AG04450 (cell line): ENCODE measurements around the gene KCNA10. TPM values are rescaled to one million over a fixed set of nuclear protein-coding genes. Genes with fewer than 3 reads are reported as not detected.

ENCODE experiments used
- CTCF ChIA-PET: fragments of 300-600, 350-600 bp; formaldehyde crosslinking; extraction: SDS; loops from one replicate; lab custom pipeline; 2022; ENCODE audit warnings: antibody characterized with exemption, inconsistent platforms; lab: Charles Lee
- POLR2A ChIA-PET: fragments of 350-600 bp; formaldehyde crosslinking; extraction: SDS; loops from one replicate; lab custom pipeline; 2021; ENCODE audit warnings: antibody characterized with exemption, inconsistent platforms; lab: Yijun Ruan, JAX
- DNase-seq: peaks from one replicate; pipeline ENCODE4 v3.0.0-alpha.2; 2011; ENCODE audit warnings: low read depth, low spot score
- H3K27ac ChIP-seq: one replicate; pipeline ENCODE4 v1.5.1; 2012; ENCODE audit warnings: low read depth, low read length, control low read depth
- H3K27me3 ChIP-seq: one replicate; pipeline ENCODE4 v1.6.0; 2012; ENCODE audit warnings: low read length; ENCODE audit not compliant: control insufficient read depth, insufficient read depth
- H3K4me3 ChIP-seq: 2 replicates; pipeline ENCODE4 v1.5.1; 2011; ENCODE audit warnings: mild to moderate bottlenecking, low read depth, low read length, control low read depth
- H3K9me3 ChIP-seq: 2 replicates; pipeline ENCODE4 v1.5.1; 2012; ENCODE audit warnings: low read length; ENCODE audit not compliant: control insufficient read depth, insufficient read depth
- polyA plus RNA-seq: library from polyadenylated mRNA; depleted of rRNA; stranded (reverse); fragments of >200 nt; gene quantifications from 2 replicates; pipeline ENCODE4 v1.2.3, GENCODE V29; 2011; rRNA removed
- TF ChIP-seq, protein P1 (sequence below): IDR thresholded peaks from 2 replicates; pipeline ENCODE4 v1.5.1; 2011; ENCODE audit warnings: low read depth, low read length, control low read depth, inconsistent platforms

KCNA10 gene
- polyA plus RNA-seq, 1 experiment = not detected

DNA sequence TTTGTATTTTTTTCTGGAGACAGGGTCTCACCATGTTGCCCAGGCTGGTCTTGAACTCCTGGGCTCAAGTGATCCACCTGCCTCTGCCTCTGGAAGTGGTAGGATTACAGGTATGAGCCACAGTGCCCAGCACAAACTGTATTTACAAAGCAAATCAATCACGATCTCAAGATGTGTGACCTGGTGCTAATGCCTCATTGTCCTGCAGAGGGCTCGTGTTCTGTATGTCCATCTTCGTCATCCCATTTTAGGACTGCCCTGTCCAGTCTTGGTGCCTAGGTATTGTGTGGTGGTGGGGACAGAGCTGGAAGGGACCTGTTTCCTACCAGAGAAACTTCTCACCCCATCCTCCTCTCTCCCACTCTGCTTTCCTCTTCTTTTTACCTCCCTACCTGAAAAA, 47.8 kb downstream of the KCNA10 start:
- TF ChIP-seq, protein P1, sequence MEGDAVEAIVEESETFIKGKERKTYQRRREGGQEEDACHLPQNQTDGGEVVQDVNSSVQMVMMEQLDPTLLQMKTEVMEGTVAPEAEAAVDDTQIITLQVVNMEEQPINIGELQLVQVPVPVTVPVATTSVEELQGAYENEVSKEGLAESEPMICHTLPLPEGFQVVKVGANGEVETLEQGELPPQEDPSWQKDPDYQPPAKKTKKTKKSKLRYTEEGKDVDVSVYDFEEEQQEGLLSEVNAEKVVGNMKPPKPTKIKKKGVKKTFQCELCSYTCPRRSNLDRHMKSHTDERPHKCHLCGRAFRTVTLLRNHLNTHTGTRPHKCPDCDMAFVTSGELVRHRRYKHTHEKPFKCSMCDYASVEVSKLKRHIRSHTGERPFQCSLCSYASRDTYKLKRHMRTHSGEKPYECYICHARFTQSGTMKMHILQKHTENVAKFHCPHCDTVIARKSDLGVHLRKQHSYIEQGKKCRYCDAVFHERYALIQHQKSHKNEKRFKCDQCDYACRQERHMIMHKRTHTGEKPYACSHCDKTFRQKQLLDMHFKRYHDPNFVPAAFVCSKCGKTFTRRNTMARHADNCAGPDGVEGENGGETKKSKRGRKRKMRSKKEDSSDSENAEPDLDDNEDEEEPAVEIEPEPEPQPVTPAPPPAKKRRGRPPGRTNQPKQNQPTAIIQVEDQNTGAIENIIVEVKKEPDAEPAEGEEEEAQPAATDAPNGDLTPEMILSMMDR = no peak
- POLR2A ChIA-PET = no interaction called here
- H3K4me3 ChIP-seq = no peak overlapping the region
- H3K27me3 ChIP-seq = peaks cover 2% of the 10 kb centered on the region
- CTCF ChIA-PET = interaction anchor here (1.2 to 2.0 kb wide), 3 partner anchors 11 to 59 kb away, joined by 5 to 14 read pairs (median 8); no protein-coding TSS in a partner anchor
- no peak for DNase-seq
- no peak overlapping the region for H3K27ac ChIP-seq
- H3K9me3 ChIP-seq = no peaks in the 10 kb centered on the region

Other genes with a start within 250 kb of the KCNA10 start
- gene RBM15, start 179.8 kb downstream of the KCNA10 start, polyA plus RNA-seq = 8.9 and 9.6 TPM in 2 replicates
- gene SLC16A4, start 128.1 kb downstream of the KCNA10 start, polyA plus RNA-seq = 77.2 and 98.8 TPM in 2 replicates
- 288 and 300 TPM in 2 replicates for gene LAMTOR5, start 111.5 kb downstream of the KCNA10 start, polyA plus RNA-seq
- gene PROK1, start 68.0 kb downstream of the KCNA10 start, polyA plus RNA-seq = not detected in 2 replicates
- not detected in 2 replicates for gene KCNA2, start 87.2 kb upstream of the KCNA10 start, polyA plus RNA-seq
- 0.12 and 0.16 TPM in 2 replicates for gene KCNA3, start 155.8 kb upstream of the KCNA10 start, polyA plus RNA-seq